GM21390 (cell line): ENCODE data around the gene NOTUM.
"Not testable (repeated sequence)": the region's sequence is repeated elsewhere in the genome, so short reads cannot be mapped to it uniquely, and the experiment has no call there.

Experiments
- ATAC-seq: cut with Tn5 transposase; IDR thresholded peaks from one replicate; pipeline ENCODE4 v1.9.1; 2021; ENCODE audit not compliant: unreplicated experiment

NOTUM gene

DNA sequence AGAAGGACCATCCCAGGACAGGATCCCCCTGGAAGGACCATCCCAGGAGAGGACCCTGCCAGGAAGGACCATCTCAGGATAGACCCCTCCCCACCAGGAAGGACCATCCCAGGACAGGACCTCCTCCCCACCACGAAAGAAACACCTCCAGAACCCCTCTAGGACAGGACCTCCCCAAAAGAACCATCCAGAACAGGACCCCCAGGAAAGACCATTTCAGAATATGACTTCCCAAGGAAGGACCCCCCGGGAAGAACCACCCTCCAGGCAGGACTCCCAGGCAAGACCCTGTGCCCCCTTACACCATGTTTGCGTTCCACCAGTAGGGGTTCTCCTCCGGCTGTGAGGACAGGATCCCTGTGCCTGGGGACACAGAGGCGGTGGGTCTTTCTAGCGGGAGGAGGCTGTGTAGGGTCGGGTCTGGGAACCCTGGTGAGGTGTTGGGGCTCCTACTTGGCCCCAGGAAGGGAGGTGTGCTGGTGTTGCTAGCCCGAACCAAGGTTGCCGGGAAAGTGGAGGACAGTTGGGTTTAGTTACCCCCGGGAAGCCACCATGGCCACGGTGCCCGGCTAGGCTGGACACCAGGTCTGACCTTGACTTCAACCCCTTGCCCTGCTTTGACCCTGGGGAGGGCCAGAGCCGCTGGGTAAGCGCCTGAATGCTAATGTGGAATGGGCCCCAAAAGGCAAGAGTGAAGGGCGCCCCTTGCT is 2.2 kb downstream of the NOTUM start:
- ATAC-seq = no peak

DNA sequence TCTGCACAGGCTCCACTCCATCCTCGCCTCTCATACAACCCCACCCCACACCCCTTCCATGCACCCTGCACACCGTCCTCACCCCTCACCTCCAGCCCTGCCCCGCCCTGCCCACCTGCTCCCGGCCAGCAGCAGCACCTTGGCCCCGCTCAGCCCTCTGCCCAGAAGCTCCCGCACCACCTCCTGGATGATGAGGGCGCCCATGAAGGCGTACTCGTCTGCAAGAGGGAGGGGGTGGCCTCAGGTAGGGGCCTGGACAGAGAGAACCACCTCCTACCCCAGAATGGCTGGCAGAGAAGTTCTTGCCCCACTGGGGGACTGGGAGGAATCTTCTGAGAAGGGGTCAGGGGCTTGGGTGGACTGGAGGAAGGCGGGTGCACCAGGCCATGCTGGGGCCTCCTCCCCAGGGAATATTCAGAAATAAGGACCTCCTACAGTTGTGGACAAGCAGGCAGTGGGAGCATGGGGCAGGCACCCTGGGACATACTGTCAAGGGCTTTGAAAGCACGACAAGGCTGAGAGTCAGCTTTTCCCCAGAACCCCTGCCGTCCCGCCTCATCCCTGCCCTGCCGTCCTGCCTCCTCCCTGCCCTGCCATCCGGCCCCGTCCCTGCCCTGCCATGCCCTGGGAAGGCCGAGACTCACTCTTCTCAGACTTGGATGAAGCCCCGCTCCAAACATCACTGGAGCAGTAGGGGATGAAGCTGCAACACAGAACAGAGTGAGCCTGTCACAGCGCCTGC is 3.1 kb downstream of the NOTUM start:
- no peak for ATAC-seq

DNA sequence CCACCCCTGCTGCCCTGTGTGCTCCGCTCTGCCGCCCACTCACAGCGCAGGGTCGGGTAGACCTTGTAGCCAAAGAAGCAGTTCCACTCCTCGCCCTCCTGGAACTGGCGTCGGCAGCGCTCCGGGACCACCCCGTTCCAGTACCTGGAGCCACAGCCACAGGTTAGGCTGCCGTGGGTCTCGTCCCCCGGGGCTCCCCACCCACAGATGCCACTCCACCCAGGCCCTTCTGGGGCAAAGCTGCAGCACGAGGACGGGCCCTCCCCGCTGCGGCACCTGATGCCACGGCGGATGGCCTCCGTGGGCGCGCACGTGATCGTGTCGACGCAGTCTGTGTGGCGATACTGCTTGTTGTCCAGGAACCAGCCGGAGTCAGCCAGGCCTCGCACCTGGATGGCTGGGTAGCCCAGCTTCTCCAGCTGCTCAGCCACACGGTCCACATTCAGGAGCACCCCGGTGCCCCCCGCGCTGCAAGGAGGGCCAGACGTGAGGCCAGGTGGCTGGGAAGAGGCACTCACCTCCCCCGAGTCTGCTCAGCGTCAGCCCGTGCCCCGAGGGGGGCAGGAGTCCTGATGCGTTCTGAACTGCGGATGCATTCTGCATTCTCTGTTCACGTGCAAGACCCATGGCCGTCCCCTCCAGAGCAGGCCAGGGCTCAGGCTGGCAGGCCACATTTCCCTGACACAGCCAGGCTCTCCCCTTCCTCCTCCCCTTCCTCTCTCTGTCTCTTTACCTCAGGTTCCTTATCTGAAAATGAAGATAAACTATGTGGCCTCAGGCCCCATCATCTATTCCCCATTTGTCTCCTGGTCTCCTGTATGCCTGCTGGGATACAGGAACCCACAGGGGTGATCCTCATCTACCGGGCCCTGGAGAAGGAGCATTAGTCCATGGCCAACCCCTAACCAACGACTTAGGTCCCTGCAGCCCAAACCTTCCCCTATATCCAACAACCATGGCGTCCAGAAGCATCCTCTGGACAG is 4.1 kb downstream of the NOTUM start:
- no peak for ATAC-seq

DNA sequence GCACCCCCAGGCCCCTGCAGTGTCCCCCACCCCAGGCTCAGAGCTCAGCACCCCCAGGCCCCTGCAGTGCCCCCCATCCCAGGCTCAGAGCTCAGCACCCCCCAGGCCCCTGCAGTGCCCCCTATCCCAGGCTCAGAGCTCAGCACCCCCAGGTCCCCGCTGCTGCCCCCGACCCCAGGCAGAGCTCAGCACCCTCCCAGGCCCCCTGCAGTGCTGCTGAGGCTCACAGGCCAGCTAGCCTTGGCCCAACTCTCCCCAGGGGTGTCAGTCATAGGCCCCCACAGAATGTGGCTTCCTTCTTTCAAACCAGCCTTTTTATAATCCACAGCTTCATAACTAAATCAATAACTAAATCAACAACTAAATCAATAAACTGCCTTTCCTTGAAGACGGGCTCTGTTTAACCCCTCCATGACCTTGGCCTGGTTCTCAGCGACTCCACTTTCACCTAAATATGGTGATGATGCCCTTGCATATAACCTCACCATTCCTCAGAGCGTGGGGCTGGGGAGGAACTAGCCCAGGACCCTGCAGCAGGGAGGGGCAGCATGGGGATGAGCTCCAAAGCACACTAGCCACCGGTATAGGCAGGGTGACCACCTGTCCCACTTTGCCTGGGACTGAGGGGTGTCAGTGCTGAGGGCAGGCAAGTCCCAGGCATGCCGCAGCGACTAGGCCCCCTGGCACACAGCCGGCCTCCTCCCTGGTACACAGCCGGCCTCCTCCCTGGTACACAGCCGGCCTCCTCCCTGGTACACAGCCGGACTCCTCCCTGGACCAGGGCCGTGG is 5.0 kb downstream of the NOTUM start:
- no peak for ATAC-seq

DNA sequence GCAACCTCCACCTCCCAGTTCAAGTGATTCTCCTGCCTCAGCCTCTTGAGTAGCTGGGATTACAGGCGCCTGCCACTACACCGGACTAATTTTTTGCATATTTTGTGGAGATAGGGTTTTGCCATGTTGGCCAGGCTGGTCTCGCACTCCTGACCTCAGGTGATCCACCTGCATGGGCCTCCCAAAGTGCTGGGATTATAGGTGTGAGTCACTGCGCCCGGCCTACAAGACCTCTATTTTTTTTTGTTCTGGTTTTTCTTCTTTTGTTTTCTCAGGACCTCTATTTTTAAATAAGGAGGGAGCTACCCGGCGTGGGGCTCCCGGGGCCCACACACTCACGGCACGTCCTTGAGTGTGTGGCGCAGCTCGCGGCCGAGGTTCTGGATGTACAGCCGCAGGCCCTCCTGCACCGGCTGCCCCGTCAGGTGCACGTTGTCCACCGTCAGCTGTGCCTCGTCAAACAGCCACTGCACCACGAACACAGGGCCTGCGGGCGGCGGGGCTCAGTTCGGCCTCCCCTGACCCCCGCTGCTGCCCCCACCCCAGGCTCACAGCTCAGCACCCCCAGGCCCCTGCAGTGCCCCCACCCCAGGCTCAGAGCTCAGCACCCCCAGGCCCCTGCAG is 5.8 kb downstream of the NOTUM start:
- ATAC-seq = no peak

DNA sequence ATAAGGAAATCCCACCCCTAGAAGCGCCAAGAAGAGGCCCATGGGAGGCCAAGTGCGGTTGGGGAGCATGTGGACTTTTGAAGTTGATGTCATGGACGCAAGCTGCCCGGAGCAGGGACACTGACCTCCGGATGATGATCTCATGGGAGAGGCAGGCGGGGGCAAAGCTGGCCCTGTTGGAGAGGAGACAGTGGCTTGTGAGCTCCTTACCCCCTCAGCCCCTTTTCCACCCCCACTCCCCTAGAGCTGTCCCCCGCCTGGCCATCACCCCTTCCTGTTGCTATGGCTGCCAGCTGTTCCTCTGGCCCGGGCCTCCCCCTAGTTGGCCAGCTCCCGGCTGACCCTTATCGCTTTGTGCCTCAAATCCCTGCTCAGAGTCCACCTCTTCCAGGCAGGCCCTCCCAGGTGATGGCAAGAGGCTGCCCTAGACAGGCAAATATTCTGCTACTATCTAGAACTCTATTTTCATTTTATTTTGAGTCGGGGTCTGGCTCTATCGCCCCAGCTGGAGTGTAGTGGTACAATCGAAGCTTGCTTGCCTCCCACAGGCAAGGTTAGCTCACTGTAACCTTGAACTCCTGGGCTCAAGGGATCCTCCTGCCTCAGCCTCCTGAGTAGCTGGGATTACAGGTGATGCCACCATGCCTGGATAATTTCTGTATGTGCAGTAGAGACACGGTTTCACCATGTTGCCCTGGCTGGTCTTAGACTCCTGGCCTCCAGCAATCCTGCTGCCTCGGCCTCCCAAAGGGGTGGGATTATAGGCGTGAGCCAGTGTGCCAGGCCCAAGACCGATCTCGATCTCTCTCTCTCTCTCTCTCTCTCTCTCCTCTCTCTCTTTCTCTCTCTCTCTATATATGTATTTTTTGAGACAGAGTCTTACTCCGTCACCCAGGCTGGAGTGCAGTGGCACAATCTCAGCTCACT is 6.6 kb downstream of the NOTUM start:
- ATAC-seq = no peak

DNA sequence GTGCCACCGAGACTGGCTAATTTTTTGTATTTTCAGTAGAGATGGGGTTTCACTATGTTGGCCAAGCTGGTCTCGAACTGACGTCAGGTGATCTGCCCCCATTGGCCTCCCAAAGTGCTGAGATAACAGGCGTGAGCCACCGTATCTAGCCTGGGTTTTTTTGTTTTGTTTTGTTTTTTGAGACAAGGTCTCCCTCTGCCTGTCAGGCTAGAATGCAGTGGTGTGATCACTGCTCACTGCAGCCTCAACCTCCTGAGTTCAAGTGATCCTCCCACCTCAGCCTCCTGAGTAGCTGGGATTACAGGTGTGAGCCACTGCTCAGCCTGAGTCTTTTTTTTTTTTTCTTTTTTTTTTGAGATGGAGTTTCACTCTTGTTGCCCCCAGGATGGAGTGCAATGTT is 7.5 kb downstream of the NOTUM start:
- ATAC-seq = not testable (repeated sequence)

DNA sequence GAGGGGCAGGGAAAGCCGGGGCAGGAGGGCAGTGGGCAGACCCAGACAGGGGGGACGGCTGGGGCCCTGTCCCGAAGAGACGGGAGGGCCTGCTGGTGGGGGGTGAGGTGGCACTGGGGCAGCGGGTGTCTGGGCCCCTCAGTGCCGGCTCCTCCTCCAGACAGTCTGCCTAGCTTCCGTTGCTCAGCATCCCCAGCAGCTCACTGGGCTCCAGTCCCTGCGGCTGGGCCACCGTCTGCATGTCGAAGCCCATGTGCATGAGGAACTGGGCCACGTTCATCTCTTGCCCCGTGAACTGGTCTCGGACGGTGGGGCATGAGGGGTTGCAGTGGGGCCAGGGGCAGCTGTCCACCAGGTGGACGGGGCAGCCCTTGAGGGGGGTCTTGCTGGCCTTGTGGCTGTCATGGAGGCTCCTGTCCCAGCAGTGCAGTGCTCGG is 8.2 kb downstream of the NOTUM start:
- no peak for ATAC-seq

DNA sequence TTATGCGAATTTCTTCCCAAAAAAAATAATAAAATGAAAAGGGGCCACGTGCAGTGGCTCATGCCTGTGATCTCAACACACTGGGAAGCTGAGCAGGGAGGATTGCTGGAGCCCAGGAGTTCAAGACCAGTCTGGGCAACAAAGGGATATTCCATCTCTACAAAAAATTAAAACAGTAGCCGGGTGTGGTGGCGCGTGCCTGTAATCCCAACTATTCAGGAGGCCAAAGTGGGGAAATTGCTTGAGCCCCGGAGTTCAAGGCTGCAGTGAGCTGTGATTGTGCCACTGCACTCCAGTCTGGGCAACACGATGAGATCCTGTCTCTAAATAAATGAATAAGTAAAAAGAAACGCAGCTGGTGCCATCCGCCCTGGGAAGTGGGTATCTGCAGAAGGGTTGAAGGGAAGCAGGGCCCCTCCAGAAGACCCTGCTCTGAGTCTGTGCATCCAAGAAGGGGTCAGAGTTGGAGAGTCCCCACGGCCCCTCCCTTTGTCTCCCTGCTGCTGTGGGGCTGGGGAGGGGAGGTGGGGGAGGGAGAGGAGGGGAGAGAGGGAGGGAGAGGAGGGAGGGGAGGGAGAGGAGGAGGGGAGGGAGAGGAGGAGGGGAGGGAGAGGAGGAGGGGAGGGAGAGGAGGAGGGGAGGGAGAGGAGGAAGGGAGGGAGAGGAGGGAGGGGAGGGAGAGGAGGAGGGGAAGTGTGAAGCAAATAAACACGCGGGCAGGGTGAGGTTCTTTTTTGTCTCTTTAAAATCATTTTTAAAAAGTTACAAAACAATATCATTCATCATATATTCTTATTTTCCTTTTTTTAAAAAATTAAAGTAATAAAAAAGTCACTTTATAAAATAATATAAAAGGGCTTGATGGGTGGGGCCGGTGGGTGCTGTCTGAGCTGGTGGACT is 9.0 kb downstream of the NOTUM start:
- ATAC-seq = no peak

DNA sequence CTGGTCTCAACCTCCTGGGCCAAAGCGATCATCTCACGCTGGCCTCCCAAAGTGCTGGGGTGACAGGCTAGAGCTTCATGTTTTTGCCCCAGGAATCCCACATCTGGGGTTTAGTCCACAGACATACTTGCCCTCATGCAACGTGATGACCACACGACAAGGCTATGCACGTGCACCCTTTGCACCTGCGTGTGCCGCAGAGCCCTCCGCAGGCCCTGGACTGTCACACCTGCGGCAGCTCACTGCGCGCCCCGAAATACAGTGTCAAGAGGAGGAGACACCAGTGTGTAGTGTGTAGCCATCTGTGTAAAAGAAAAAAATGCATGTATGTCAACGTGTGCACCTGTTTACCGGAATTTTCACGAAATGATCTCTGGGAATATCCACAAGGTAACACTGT is 10.5 kb downstream of the NOTUM start:
- no peak for ATAC-seq

DNA sequence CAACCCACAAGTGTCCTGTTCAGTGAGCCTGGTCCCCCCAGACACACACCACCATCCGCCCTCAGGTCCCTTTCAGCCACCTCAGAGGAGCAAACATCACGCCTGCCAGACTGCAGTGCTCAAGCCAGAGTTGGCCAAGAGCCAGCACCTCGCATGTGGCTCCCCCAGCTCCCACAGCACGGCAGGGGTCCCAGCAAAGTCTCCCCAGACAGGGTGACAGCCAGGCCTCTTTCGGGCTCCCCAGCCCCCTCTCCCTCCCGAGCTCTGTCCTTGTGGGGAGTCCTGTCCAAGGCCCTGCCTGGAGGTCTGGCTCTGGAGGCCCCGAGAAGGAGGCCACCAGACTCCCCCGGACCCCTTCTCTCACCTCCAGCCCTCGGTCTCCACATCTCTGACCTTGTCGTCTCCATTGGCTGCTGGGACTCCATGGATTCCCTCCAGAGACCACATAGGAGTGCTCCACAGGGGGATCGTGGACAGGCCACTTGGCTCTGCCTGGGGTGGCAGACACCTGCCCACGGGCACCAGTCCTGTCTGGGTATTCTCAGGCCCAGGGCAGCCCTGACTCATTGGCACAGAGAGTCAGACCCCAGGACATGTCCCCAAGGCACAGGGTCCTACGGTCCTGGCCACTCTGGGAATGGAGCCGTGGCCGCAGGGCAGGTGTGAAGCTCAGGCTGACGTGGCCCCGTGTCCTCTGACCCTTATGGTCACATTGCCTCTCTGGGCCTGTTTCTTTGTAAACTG is 12.2 kb downstream of the NOTUM start:
- ATAC-seq = no peak

DNA sequence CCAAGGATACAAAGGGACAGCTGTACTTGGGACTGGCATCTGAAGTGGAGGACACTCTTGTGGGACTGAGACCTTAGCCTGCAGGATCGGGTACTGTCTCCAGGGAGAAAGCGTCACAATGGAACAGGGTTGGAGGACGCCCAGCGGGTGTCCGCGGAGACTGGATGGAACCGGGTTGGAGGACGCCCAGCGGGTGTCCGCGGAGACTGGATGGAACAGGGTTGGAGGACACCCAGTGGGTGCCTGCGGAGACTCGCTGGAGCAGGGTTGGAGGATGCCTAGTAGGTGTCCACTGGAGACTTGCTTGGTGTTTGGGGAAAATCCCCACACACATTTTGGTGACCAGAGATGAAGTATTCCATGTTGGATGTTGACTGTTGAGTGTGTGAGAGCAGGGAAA is 13.8 kb downstream of the NOTUM start, which contains the start of gene MYADML2:
Gene MYADML2 (minus strand): TSS at position 45 of the 400 bp plus-strand sequence. CDS start 5,492 bp downstream, outside the sequence.
- no peak for ATAC-seq

DNA sequence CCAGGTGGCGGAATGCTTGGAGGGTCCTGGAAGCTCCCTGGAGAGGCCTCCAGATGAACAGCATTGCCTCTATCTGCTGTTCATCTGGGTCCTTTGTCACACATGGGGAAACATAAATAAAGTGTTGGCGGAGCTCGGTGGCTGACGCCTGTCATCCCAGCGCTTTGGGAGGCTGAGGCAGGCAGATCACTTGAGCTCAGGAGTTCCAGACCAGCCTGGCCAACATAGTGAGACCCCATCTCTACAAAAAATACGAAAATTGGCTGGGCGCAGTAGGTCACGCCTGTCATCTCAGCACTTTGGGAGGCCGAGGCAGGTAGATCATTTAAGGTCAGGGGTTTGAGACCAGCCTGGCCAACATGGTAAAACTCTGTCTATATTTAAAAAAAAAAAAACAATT is 16.1 kb downstream of the NOTUM start:
- no peak for ATAC-seq

DNA sequence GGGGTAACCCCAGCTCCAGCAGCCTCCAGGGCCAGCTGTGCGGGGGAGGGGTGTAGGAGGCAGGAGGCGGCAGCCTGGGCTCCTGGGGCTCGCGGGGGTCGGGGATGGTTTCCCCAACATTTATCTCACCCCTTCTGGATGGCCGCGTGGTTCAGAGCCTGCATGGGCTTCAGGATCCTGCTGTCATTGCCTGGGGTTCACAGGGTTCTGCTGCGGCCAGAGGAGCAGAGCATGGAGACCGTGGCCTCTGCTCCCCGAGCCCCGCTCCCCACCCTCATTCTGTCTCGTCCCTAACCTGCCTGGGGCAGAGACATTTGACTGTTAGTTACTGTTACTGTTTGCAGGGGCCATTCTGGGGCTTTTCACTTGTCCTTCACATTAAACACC is 18.8 kb downstream of the NOTUM start:
- ATAC-seq = no peak

DNA sequence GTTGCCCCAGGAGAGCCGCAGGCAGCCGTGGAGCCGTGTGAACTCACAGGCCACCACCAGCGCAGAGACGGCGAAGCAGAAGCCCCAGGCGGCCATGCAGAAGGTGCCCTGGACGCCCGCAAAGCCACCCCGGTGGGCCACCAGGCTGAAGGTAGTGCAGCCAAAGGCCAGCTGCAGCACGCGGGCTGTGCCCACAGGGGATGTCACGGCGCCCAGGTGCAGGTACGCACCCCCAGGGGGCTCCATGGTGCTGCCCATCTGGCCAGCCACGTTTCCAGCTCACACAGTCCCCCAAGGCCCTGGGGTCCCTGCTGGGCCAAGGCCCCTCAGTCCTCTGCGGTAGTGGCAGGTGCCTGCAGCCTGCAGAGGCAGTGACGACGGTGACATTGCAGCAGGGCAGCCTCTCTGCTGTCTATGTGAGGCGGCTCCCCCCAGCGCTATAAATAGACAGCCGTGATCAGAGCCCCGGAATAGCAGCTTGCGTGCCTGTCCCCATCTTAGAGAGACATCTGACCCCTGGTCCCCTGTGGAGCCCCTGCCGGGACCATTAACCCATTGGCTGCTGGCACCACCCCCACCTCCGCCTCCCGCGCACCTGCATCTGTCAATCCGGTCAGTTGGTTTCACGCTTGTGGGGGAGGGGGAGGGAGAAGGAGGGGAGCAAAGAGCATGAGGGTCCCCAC is 19.4 kb downstream of the NOTUM start:
- ATAC-seq = no peak

DNA sequence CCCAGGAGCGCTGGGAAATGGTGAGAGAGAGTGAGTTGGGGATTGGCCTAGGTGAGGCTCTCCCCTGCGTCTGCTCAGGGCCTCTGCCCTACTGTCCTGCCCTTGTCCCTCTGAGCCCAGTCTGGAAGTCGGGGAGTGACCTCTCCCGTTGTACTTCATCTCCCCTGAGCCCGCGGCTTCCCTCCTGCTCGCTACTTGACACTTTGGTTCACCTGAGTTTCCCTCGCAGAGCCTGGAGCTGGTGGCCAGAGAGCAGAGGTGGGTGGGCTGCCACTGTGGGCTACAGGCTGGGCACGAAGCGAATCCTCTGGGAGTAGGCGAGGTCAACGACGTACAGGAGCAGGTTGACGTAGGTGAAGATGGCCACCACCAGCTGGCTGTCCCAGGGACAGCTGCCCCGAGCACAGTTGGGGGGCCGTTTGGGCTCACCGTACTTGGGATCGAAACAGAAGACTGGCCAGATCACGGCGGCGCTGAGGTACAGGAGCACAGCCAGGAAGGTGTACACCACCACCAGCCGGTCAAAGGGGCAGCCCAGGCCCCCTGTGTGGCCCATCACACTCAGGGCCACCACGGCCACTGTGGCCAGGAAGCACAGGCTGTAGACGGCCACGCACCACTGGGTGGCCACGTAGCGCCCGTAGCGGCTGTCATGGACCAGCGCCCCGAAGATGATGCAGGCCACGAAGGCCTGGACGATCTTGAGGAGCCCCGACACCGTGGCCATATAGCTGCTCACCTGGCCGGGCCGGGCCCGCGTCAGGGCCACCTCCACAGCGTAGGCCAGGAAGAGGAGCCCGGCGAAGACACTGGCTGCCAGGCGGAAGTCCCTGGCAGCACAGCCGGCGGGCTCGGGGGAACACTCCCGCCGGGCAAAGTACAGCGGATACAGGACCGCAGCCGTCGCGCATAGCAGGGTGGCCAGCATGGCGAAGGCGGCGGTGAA is 20.2 kb downstream of the NOTUM start:
- ATAC-seq = no peak
